DMS153 (cell line): ENCODE data around the gene ZNF518A.
"Not testable (repeated sequence)": the region's sequence is repeated elsewhere in the genome, so short reads cannot be mapped to it uniquely, and the experiment has no call there.

Experiments
- DNase-seq: peaks from one replicate; lab custom pipeline; 2025; lab: John Stamatoyannopoulos, UW

ZNF518A gene

DNA sequence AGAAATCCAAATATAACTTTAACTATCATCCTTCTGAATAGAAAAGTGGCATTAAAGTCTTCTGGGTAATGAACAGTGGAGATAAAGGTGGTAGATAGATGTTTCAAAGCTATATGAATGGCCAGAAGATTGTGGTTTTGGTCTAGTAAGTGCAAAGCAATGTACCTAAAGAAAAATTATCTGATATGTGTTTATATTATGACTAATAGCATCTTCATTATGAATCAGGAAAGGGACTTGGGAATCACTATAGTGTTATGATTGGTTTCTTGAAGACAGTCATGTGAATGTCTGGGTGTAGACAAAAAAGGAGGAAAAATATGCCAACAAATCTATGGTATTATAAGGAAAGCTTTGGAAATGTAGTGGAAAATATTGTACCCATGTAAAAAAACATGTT lies 3.0 kb downstream of the ZNF518A start:
- DNase-seq: no peak

DNA sequence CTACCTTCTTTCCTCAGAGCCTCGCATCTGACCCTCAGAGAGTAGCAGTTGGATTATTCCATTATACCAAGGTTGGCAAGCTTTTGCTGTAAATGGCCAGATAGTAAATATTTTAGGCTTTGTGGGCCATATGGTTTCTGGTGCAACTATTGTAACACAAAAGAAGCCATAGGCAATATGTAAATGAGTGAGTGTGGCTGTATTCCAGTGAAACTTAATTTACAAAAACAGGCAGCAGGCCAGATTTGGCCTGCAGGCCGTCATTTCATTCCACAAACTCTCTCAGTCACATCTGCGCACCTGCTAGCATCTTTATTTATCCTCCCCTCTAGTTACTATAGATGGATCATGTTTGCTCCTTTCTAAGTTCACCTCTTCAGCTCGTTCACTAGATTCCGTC lies 6.7 kb downstream of the ZNF518A start:
- no peak for DNase-seq

DNA sequence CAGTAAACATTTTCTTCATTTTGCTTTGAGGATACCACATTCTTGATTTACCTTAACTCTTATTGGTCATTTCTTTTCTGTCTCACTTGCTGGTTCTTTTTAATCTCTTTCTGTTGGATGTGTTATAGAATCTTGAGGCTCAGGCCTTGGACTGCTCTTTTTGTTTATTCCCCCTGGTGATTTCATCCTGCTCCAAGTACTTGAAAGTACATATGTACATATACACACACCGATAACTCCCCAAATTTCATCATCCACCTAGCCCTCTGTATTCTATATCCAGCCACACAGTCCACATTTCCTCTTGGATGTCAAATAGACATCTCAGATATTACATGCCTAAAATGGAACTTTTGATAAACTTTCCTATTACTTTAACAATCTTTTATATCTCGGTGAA lies 7.5 kb downstream of the ZNF518A start:
- no peak for DNase-seq

DNA sequence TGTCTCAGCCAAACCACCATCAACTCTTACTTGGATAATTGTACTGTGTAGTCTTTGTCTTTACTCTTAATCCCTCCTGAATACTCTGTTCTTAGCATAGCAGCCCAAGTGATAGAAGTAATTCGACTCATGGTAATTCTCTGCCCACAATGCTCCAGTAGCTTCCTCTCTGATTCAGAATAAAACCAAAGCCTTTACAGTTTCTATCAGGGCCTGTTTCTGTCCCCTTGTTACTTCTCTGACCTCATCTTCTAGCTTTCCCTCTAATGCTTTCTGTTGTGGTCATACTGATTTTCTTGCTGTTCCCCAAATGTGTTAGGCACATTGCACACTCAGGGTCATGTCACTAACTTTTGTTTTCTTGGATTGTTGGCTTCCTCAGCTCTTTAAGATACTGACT lies 8.0 kb downstream of the ZNF518A start:
- DNase-seq: no peak

DNA sequence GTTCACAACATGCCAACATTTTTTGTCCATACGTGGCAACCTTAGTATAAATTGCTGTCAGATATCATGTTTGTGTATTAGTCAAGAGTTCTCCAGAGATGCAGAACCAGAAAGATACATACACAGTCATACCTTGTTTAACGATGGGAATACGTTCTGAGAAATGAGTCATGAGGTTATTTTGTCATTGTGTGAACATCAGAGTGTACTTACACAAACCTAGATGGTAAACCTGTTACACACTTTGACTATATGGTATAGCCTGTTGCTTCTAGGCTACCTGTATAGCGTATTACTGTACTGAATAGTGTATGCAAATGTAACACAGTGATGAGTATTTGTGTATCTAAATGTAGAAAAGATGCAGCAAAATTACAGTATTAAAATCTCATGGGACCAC lies 22.3 kb downstream of the ZNF518A start:
- DNase-seq: no peak

DNA sequence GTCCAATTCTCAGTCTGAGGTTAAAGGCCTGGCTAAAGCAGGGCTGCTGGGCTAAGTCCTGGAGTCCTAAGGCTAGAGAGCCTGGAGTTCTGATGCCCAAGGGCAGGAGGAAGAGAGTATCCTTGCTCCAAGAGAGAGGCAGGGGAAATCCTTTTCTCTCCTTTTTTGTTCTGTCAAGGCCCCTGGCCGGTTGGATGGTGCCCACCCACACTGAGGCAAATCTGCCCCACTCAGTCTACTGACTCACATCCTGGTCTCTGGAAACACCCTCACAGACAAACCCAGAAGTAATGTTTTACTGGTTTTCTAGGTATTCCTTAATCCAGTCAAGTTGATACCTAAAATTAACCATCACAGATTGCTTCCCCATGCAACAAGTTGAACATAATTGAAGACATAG lies 23.0 kb downstream of the ZNF518A start:
- no peak for DNase-seq

DNA sequence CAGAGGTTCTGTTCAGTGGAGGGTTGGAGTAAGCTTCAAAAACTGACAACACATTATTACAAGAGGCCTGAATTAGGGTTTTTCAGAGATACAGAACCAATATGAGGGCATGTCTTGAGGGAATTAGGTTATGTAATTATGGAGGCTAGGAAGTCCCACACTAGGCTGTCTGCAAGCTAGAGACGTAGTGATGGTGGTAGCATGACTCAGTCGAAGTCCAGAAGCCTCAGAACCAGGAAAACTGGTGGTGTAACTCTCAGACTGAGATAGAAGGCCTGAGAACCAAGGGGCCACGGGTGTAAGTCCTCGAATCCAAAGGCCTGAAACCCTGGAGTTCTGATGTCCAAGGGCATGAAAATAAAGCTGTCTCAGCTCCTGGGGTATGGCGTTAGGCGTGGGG lies 35.6 kb downstream of the ZNF518A start:
- no peak for DNase-seq

DNA sequence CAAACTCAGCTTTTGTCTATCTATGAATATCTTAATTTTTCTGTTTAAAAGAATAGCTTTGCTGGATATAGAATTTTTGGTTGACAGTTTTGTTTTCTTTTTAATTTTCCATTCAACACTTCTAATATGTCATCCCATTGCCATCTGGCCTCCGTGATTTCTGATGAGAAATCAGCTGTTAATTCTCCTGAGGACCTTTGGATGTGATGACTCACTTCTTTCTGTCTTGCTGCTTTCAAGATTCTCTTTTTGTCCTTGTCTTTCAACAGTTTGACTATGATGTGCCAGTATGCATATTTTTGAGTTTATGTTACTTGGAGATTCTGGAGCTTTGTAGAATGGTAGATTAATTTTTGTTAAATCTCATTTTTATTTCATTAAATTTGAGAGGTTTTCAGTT lies 38.4 kb downstream of the ZNF518A start:
- no peak for DNase-seq

DNA sequence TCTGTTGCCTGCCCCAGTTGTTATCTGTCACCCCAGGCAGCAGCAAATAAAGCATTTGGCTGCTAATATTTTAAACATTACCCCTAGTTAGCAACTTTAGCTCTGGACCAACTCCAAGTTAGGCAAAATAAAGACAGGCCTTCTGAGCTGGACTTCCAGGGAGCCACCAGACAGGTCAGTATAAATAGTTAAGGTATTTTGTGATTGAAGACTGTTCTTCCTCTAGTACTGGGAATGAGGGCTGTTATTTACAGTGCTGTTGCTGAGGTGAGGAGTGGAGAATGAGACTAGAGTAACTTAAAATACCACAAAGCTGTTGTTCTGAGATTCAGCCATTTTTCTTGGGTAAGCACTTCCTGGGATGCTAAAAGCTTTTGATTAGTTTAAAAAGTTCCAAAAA lies 40.1 kb downstream of the ZNF518A start:
- DNase-seq: no peak

DNA sequence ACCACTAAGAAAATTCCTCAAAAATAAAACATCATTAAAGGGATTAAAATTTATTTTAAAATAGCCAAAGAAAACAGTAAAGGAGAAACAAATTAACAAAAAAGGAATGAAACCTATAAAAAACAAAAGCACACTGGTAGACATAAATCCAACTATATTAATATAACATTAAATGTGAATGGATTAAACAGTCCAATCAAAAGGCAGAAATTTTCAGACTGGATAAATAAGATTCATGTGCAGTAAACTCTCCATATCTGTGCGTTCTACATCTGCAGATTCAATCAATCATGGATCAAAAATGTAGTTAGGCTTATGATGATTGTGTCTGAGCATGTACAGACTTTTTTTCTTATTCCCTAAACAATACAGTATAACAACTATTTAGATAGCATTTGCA lies 42.6 kb downstream of the ZNF518A start:
- no peak for DNase-seq

DNA sequence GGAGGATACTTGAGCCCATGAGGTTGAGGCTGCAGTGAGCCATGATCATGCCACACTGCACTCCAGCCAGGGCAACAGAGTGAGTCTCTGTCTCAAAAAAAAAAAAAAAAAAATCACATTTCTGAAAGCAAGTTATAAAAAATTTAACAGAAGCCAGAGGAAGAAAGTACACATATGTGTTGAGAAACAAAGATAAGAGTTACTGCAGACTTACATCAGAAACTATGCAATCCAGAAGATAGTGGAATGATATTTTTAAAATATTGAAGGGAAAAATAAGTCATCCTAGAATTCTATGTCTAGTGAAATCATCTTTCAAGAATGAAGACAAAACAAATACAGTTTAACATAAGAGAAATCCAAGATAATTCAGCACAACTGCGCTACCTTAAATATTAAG lies 46.9 kb downstream of the ZNF518A start:
- no peak for DNase-seq

DNA sequence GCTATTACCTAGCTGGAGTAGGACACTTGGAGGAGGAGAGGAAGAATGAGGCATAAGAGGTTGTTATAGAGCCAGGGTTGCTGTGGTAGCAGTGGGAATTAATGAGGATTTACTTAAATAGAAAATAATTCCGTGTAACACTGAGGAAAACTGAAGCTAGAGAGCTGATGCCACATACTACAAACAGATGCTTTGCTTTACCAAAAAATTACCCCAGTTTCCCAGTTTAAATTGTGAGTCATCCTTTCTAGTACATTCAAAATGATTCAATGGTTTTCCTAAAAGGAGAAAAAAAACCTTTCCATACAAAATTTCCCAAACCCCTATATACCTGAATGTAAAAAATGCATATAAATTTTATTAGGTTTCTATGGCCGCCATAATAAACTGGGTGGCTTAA lies 58.3 kb downstream of the ZNF518A start:
- DNase-seq: no peak

DNA sequence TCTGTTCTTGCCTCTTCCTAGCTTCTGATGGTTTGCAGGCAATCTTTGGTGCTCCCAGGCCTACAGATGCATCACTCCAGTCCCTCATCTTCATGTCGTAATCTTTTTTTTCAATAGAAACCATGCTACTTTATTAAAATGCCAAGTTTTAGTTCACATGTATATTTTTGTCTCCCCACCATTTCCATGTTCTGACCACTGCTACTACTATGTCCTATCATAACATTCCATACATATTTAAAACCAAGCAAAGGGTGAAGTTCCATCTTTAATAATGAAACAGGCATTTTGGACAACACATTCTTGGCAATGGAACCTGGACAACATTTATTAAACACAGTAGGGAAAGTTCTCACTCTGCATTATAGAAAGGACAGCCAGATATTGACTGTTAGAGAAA lies 58.8 kb downstream of the ZNF518A start:
- DNase-seq: no peak

DNA sequence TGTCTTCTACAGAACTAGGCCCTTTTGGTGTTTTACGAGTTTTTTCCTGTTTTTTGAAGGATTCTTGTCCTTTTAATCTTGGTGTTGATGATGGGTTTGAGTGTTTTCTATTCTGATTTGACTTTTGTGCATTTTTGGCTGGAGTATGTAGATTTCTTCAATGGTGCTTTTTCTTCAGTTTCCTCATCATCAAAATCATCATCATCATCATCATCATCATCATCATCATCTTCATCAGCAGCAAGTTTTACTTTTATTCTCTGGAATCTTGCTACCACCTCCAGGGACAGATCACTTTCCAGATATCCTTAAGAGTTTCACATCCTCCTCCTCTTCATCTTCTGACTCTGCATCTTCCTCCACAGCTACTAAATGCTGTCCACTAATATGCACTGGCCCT lies 59.4 kb downstream of the ZNF518A start:
- DNase-seq: not testable (repeated sequence)

DNA sequence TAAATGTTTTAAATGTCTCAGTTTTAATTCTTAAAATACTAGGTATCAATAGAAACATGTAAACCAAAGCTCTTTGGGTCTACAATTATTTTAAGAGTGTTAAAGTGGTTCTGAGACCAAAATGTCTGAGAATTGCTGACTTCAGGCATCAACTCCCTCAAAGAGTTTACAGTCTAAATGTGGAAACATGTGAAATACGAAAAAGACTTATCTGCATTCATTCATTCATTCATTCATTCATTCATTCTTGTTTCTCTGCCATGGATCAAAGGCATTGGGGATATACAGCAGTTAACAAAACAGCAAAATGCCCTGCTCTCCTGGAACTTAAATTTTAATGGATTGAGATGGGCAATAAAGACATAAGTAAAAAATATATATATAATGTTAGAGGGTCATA lies 71.4 kb downstream of the ZNF518A start:
- no peak for DNase-seq

DNA sequence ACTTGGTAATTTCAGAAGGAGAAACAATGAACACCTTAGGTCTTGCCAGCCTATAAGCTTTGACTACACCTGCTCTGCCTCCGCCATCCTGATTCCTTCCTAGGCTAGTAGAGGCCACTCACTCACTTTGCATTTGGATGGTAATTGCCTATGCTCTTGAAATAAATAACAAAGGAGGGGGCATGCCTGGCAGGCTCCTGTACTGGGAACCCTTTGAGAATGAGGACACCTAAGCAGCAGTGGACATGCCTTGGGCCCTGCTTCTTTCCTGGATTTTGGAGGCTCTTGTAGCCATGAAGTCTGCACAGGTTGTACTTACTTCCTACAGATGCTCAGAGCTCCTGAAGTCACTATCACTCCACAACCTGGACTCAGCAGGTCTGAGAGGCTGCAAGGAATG lies 75.5 kb downstream of the ZNF518A start:
- no peak for DNase-seq

DNA sequence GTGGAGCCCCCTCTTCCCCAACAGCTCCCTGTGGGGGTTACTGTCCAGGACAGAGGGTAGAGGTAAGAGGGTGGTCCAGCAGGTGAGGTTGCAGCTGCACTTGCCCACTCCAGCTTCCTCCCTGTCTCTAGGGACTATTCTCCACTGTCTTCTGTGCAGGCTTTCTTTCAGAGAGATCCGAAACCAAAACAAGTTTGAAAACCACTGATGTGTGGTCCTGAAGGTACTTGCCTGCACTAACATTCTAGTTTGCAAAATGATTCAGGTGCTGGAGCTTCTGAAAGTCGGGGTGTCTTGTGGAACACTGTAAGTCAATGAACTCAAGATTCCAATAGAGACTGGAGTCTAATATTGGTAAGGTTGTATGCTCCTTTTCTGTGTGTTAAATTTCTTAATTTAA lies 78.2 kb downstream of the ZNF518A start:
- DNase-seq: no peak

DNA sequence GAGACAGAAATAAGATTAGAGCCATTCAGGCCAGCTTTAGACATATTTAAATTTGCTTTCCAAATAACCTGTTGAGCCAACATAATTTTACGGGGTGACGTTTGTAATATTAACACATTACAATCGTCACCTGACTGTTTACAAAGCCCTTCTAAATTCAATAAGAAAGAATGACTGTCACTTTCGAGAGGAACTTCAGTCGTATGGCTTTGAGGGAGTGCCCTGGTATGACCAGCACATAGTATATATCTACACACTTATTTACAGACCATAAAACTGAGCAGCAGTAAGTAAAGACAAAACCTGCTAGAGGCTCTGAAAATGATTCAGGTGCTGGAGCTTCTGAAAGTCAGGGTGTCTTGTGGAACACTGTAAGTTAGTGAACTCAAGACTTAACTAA lies 78.8 kb downstream of the ZNF518A start:
- no peak for DNase-seq

DNA sequence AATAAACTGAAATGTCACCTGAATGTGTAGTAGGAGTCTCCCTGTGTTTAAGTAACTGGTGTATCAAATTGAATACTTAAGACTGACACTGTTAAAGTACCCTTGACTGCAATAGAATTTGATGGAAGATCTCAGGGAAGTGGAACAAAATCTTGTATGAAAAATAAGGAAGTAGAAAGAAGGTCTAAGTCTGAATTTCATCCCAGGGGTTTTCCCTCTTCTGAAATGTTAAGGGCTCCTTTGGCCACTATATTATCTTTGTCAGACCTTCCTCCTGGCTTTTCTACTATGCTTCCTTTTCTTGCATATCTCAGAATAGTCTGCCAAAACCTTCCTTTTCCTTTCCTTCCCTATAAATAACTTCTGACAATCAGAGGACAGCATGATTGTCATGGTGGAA lies 81.7 kb downstream of the ZNF518A start:
- DNase-seq: no peak

DNA sequence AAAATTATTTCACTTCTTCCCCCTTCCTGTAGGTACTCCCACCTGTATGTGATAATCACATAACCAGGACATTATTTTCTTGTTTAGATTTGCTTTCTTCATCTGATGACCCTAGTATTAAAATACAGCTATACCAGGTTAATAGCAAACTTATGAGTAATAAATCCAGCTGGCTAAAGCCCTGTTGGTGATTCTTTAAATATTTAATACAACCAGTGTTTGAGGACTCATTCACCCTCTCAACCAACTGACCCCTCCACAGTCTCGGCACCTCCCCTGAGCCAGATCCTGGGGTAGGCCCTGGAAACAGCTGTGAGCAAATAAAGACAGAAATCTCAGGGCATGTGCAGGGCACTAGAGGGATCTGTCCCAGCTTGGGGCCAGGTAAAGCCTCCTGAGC lies 82.8 kb downstream of the ZNF518A start:
- DNase-seq: no peak
